Measurements from ENCODE around the gene LAMTOR2. TPM values are rescaled to one million over a fixed set of nuclear protein-coding genes. Genes with fewer than 3 reads are reported as not detected.

Gene LAMTOR2
- total and polyA plus RNA-seq, 2 experiments from 2014 or later, result 67.3 to 108 TPM

- DNase-seq (ENCODE audit: low spot score), result peak; percentile 84
- Histone ChIP-seq H3K36me3 (ENCODE audit: insufficient read depth) (no peaks in the 10 kb centered on the region), H3K4me2 (no peak overlapping the region), H3K4me1 (ENCODE audit: insufficient read depth) (peaks cover 4% of the 10 kb centered on the region), H4K20me1 (replicated peaks; ENCODE audit: insufficient read depth) (no peaks in the 10 kb centered on the region), H2AFZ (peak overlapping the region; percentile 91; the same call in 1 of the 2 replicates), H3K27ac (ENCODE audit: low read depth) (no peak overlapping the region), H3K4me3 (no peak overlapping the region), H3K79me2 (replicated peaks; ENCODE audit: insufficient read depth) (no peaks in the 10 kb centered on the region), H3K9me2 (ENCODE audit: insufficient read depth) (no peaks in the 10 kb centered on the region), H3F3A (replicated peaks; ENCODE audit: low read depth) (0 out of 2 replicates have a peak, but pooled peaks cover 3% of the 10 kb centered on the region), H3K27me3 (ENCODE audit: insufficient read depth) (no peaks in the 10 kb centered on the region)
- Mint-ChIP-seq H3K36me3 (ENCODE audit: low read depth) (no peaks in the 10 kb centered on the region), H3K9me3 (no peaks in the 10 kb centered on the region), H3K4me1 (peaks cover 12% of the 10 kb centered on the region), H3K27ac (no peak overlapping the region), H3K27me3 (ENCODE audit: insufficient read depth, low read depth, poor library complexity) (peaks cover under 1% of the 10 kb centered on the region), H3K4me3 (no peak overlapping the region; the same call in 2 of the 3 replicates)
- no peak for TF ChIP-seq JUNB (IDR thresholded peaks at IDR 0.05; ENCODE audit: unreplicated experiment)
- TF ChIP-seq, protein P1, sequence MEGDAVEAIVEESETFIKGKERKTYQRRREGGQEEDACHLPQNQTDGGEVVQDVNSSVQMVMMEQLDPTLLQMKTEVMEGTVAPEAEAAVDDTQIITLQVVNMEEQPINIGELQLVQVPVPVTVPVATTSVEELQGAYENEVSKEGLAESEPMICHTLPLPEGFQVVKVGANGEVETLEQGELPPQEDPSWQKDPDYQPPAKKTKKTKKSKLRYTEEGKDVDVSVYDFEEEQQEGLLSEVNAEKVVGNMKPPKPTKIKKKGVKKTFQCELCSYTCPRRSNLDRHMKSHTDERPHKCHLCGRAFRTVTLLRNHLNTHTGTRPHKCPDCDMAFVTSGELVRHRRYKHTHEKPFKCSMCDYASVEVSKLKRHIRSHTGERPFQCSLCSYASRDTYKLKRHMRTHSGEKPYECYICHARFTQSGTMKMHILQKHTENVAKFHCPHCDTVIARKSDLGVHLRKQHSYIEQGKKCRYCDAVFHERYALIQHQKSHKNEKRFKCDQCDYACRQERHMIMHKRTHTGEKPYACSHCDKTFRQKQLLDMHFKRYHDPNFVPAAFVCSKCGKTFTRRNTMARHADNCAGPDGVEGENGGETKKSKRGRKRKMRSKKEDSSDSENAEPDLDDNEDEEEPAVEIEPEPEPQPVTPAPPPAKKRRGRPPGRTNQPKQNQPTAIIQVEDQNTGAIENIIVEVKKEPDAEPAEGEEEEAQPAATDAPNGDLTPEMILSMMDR (conservative IDR thresholded peaks at IDR 0.05; ENCODE audit: low read depth in 2 of 2), result peak; percentile 65 to 92
- no peak for TF ChIP-seq STAT1 (IDR thresholded peaks at IDR 0.05; ENCODE audit: unreplicated experiment)
- TF ChIP-seq CREB1 (CRISPR knock-in tag; IDR thresholded peaks at IDR 0.05; ENCODE audit: low read depth), result no peak; the same call in 1 of the 2 replicates
- no peak for TF ChIP-seq POLR2AphosphoS5 (IDR thresholded peaks at IDR 0.05; ENCODE audit: low read depth)
- ATAC-seq, result peak; percentile 99
These were observed 28.7 kb upstream of the LAMTOR2 start for GRCh38 chr1:156025876-156026275.

DNA sequence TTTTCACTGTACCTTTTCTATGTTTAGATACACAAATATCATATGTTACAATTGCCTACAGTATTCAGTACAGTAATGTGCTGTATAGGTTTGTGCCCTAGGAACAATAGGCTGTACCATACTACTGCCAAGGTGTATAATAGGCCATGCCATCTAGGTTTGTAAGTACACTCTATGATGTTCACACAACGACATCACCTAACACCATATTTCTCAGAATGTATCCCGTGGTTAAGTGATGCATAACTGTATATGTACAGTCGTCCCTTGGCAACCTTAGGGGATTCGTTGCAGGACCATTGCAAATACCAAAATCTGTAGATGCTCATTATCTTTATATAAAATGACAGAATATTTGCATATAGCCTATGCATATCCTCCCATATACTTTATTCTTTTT, 28.0 kb upstream of the LAMTOR2 start:
- 0 out of 2 replicates have a peak, but pooled peaks cover 2% of the 10 kb centered on the region for H3F3A ChIP-seq (replicated peaks; ENCODE audit: low read depth)
- Mint-ChIP-seq H3K9me3 (no peaks in the 10 kb centered on the region), H3K4me1 (peaks cover 12% of the 10 kb centered on the region), H3K36me3 (ENCODE audit: low read depth) (no peaks in the 10 kb centered on the region), H3K27ac (no peak overlapping the region), H3K27me3 (ENCODE audit: insufficient read depth, low read depth, poor library complexity) (no peaks in the 10 kb centered on the region), H3K4me3 (no peak overlapping the region)
- H3K4me3 ChIP-seq, result no peak overlapping the region
- H2AFZ ChIP-seq, result no peak overlapping the region
- no peak for TF ChIP-seq POLR2AphosphoS5 (IDR thresholded peaks at IDR 0.05; ENCODE audit: low read depth)
- no peaks in the 10 kb centered on the region for H3K27me3 ChIP-seq (ENCODE audit: insufficient read depth)
- no peaks in the 10 kb centered on the region for H3K9me2 ChIP-seq (ENCODE audit: insufficient read depth)
- no peaks in the 10 kb centered on the region for H3K79me2 ChIP-seq (replicated peaks; ENCODE audit: insufficient read depth)
- H3K36me3 ChIP-seq (ENCODE audit: insufficient read depth), result no peaks in the 10 kb centered on the region
- no peak overlapping the region for H3K27ac ChIP-seq (ENCODE audit: low read depth)
- H3K4me1 ChIP-seq (ENCODE audit: insufficient read depth), result peaks cover 4% of the 10 kb centered on the region; the same call in 1 of the 2 replicates
- ATAC-seq, result no peak
- no peak for DNase-seq (ENCODE audit: low spot score)
- no peaks in the 10 kb centered on the region for H4K20me1 ChIP-seq (replicated peaks; ENCODE audit: insufficient read depth)
- H3K4me2 ChIP-seq, result no peak overlapping the region

DNA sequence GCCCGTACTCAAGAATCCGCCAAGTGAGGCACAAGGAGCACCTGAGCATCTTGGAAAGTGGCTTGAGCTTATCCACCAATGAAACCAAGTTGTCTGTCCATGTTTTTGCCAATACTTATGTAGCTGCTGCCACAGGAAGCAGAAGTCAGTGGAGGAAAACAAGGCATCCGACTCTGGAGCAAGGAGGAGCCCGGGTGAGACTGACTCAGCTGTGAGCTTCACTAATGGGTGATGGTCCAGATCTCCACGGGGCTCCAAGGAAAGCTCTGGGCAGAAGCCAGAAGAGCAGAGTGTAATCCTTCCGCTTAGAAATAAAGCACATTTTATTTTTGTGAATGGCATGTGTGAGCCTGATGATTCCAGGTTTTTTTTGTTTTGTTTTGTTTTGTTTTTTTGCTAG, 21.6 kb upstream of the LAMTOR2 start:
- H3K27me3 Mint-ChIP-seq (ENCODE audit: insufficient read depth, low read depth, poor library complexity), result peaks cover 2% of the 10 kb centered on the region
- no peaks in the 10 kb centered on the region; the same call in 1 of the 2 replicates for H3K36me3 ChIP-seq (ENCODE audit: insufficient read depth)
- H3K4me3 Mint-ChIP-seq, result no peak overlapping the region
- H3K79me2 ChIP-seq (replicated peaks; ENCODE audit: insufficient read depth), result no peaks in the 10 kb centered on the region
- H2AFZ ChIP-seq, result no peak overlapping the region
- H3K9me2 ChIP-seq (ENCODE audit: insufficient read depth), result no peaks in the 10 kb centered on the region
- 0 out of 2 replicates have a peak, but pooled peaks cover 8% of the 10 kb centered on the region for H3F3A ChIP-seq (replicated peaks; ENCODE audit: low read depth)
- H3K4me1 ChIP-seq (ENCODE audit: insufficient read depth), result no peaks in the 10 kb centered on the region
- H3K27ac Mint-ChIP-seq, result no peak overlapping the region; the same call in 1 of the 2 replicates
- no peak overlapping the region for H3K4me3 ChIP-seq
- DNase-seq (ENCODE audit: low spot score) (no peak), ATAC-seq (no peak)
- no peak overlapping the region for H3K27ac ChIP-seq (ENCODE audit: low read depth)
- no peaks in the 10 kb centered on the region for H3K27me3 ChIP-seq (ENCODE audit: insufficient read depth)
- peaks cover 5% of the 10 kb centered on the region; the same call in 1 of the 3 replicates for H3K4me1 Mint-ChIP-seq
- H4K20me1 ChIP-seq (replicated peaks; ENCODE audit: insufficient read depth), result no peaks in the 10 kb centered on the region
- H3K36me3 Mint-ChIP-seq (ENCODE audit: low read depth), result peaks cover 14% of the 10 kb centered on the region
- no peaks in the 10 kb centered on the region for H3K9me3 Mint-ChIP-seq
- no peak overlapping the region for H3K4me2 ChIP-seq
- TF ChIP-seq, protein P2, sequence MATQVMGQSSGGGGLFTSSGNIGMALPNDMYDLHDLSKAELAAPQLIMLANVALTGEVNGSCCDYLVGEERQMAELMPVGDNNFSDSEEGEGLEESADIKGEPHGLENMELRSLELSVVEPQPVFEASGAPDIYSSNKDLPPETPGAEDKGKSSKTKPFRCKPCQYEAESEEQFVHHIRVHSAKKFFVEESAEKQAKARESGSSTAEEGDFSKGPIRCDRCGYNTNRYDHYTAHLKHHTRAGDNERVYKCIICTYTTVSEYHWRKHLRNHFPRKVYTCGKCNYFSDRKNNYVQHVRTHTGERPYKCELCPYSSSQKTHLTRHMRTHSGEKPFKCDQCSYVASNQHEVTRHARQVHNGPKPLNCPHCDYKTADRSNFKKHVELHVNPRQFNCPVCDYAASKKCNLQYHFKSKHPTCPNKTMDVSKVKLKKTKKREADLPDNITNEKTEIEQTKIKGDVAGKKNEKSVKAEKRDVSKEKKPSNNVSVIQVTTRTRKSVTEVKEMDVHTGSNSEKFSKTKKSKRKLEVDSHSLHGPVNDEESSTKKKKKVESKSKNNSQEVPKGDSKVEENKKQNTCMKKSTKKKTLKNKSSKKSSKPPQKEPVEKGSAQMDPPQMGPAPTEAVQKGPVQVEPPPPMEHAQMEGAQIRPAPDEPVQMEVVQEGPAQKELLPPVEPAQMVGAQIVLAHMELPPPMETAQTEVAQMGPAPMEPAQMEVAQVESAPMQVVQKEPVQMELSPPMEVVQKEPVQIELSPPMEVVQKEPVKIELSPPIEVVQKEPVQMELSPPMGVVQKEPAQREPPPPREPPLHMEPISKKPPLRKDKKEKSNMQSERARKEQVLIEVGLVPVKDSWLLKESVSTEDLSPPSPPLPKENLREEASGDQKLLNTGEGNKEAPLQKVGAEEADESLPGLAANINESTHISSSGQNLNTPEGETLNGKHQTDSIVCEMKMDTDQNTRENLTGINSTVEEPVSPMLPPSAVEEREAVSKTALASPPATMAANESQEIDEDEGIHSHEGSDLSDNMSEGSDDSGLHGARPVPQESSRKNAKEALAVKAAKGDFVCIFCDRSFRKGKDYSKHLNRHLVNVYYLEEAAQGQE (IDR thresholded peaks at IDR 0.05; ENCODE audit: unreplicated experiment), result no peak
- no peak for TF ChIP-seq NANOG (IDR thresholded peaks at IDR 0.05; ENCODE audit: borderline replicate concordance)
